HCT116 (cell line): ENCODE measurements around the gene CA10. TPM values are rescaled to one million over a fixed set of nuclear protein-coding genes. Genes with fewer than 3 reads are reported as not detected.

Source experiments
- ATAC-seq: fragments of 200-7000 bp; cut with Tn5 transposase; 2 replicates; pipeline ENCODE4 v1.9.1; 2020; ENCODE audit warnings: mild to moderate bottlenecking, moderate library complexity
- BruUV-seq: library from RNA; stranded (reverse); fragments of 400-500 nt; replicated peaks from 2 replicates; lab custom pipeline; 2021; lab: Mats Ljungman, UMichigan
- CTCF ChIA-PET: fragments of 300-600 bp; sonication (Branson Sonifier 250); formaldehyde crosslinking; loops from one replicate; lab custom pipeline; 2021; ENCODE audit warnings: antibody characterized with exemption; lab: Charles Lee
- POLR2A ChIA-PET: fragments of 300-600, 350-600 bp; sonication (Branson Sonifier 250); formaldehyde crosslinking; loops from one replicate; lab custom pipeline; 2021; ENCODE audit warnings: antibody characterized with exemption; lab: Charles Lee
- RAD21 ChIA-PET, 2 experiments: fragments of 300-600 bp; sonication (Branson Sonifier 250); formaldehyde crosslinking; loops; one replicate each; lab custom pipeline; 2023; ENCODE audit warnings: low total read pairs in 2 of 2; ENCODE audit not compliant: uncharacterized antibody in 2 of 2, unreplicated experiment in 2 of 2, low non-redundant PET in 1 of 2; lab: Charles Lee
- DNase-seq: peaks from one replicate; pipeline ENCODE4 v3.0.0-alpha.2; 2010; ENCODE audit warnings: low read depth, low spot score
- H2AFZ ChIP-seq: fragments of 200-600 bp; shearing (Covaris generic), sonication (generic); 2 replicates; pipeline ENCODE4 v1.6.1; 2017; ENCODE audit warnings: low read depth, mixed run types, mixed read lengths, antibody characterized with exemption, low read length; ENCODE audit not compliant: poor library complexity, severe bottlenecking
- H3K27ac ChIP-seq: 2 replicates; pipeline ENCODE4 v1.5.1; 2012; ENCODE audit warnings: low read depth, low read length
- H3K27me3 ChIP-seq: fragments of 200-600 bp; sonication (generic); 2 replicates; pipeline ENCODE4 v1.6.1; 2016; ENCODE audit warnings: mixed run types, low read length, mixed read lengths; ENCODE audit not compliant: insufficient read depth
- H3K36me3 ChIP-seq, 2 experiments: fragments of 200-500 bp in 1 of 2; fragments of 200-600 bp in 1 of 2; sonication (Bioruptor generic) in 1 of 2; sonication (generic) in 1 of 2; 2 replicates each; pipeline versions ENCODE4 v1.5.1 to v1.6.1; 2014 to 2016; ENCODE audit warnings: low read length in 2 of 2, inconsistent platforms in 1 of 2, mixed read lengths in 1 of 2, mixed run types in 1 of 2; ENCODE audit not compliant: insufficient read depth in 2 of 2, control insufficient read depth in 1 of 2
- H3K4me1 ChIP-seq, 2 experiments: fragments of 200-600 bp in 1 of 2; sonication (generic) in 1 of 2; 2 replicates each; pipeline versions ENCODE4 v1.5.1 to v1.6.1; 2012 to 2017; ENCODE audit warnings: low read length in 2 of 2, inconsistent platforms in 1 of 2, mild to moderate bottlenecking in 1 of 2, mixed read lengths in 1 of 2, mixed run types in 1 of 2, moderate library complexity in 1 of 2; ENCODE audit not compliant: insufficient read depth in 2 of 2, control insufficient read depth in 1 of 2
- H3K4me2 ChIP-seq: fragments of 200-600 bp; sonication (generic); 2 replicates; pipeline ENCODE4 v1.6.1; 2017; ENCODE audit warnings: mixed run types, low read length, mixed read lengths
- H3K4me3 ChIP-seq, 2 experiments: fragments of 200-600 bp in 1 of 2; sonication (generic) in 1 of 2; replicated peaks in 1 of 2; 2 replicates each; pipeline ENCODE4 v1.5.1; 2011 to 2016; ENCODE audit warnings: low read length in 2 of 2, control low read depth in 1 of 2, low read depth in 1 of 2, mild to moderate bottlenecking in 1 of 2, mixed read lengths in 1 of 2, mixed run types in 1 of 2
- H3K79me2 ChIP-seq: fragments of 200-600 bp; sonication (generic); 2 replicates; pipeline ENCODE4 v1.6.1; 2017; ENCODE audit warnings: mild to moderate bottlenecking, mixed run types, low read length, moderate library complexity, mixed read lengths; ENCODE audit not compliant: insufficient read depth
- H3K9ac ChIP-seq: fragments of 200-600 bp; sonication (generic); 2 replicates; pipeline ENCODE4 v1.6.1; 2016; ENCODE audit warnings: low read length, mixed read lengths
- H3K9me2 ChIP-seq: fragments of 200-600 bp; sonication (generic), shearing (Covaris generic); 2 replicates; pipeline ENCODE4 v1.6.1; 2017; ENCODE audit warnings: mixed run types, mild to moderate bottlenecking, moderate library complexity; ENCODE audit not compliant: insufficient read depth
- H3K9me3 ChIP-seq, 2 experiments: fragments of 200-500 bp in 1 of 2; fragments of 200-600 bp in 1 of 2; sonication (Bioruptor generic) in 1 of 2; sonication (generic) in 1 of 2; 2 replicates each; pipeline ENCODE4 v1.6.1; 2014 to 2017; ENCODE audit warnings: low read length in 2 of 2, mixed read lengths in 2 of 2, inconsistent platforms in 1 of 2, low read depth in 1 of 2, mild to moderate bottlenecking in 1 of 2, mixed run types in 1 of 2, moderate library complexity in 1 of 2; ENCODE audit not compliant: control insufficient read depth in 1 of 2, insufficient read depth in 1 of 2
- H4K20me1 ChIP-seq: fragments of 200-600 bp; sonication (generic), shearing (Covaris generic); 2 replicates; pipeline ENCODE4 v1.6.1; 2017; ENCODE audit warnings: mixed run types, mild to moderate bottlenecking, moderate library complexity; ENCODE audit not compliant: insufficient read depth
- ATF3 ChIP-seq: IDR thresholded peaks from 2 replicates; pipeline ENCODE4 v1.6.1; 2012
- CBX3 ChIP-seq: IDR thresholded peaks from 2 replicates; pipeline ENCODE4 v1.6.1; 2012; ENCODE audit warnings: low read depth
- CTCF ChIP-seq, 3 experiments: fragments of 200-600 bp in 1 of 3; sonication (generic) in 1 of 3; IDR thresholded peaks in 2 of 3; conservative IDR thresholded peaks in 1 of 3; 2 replicates each; pipeline ENCODE4 v1.5.1; 2012 to 2017; ENCODE audit warnings: low read depth in 2 of 3, low read length in 2 of 3, antibody characterized with exemption in 1 of 3, borderline replicate concordance in 1 of 3, control low read depth in 1 of 3, mild to moderate bottlenecking in 1 of 3, mixed read lengths in 1 of 3, mixed run types in 1 of 3, moderate library complexity in 1 of 3; ENCODE audit not compliant: insufficient read depth in 1 of 3
- ELF1 ChIP-seq: IDR thresholded peaks from 2 replicates; pipeline ENCODE4 v1.6.1; 2012; ENCODE audit warnings: low read depth, borderline replicate concordance
- FOSL1 ChIP-seq: IDR thresholded peaks from 2 replicates; pipeline ENCODE4 v1.6.1; 2012; ENCODE audit warnings: low read depth
- REST ChIP-seq: IDR thresholded peaks from 2 replicates; pipeline ENCODE4 v1.6.1; 2012; ENCODE audit warnings: low read depth
- SIN3A ChIP-seq: IDR thresholded peaks from 2 replicates; pipeline ENCODE4 v1.6.1; 2012; ENCODE audit warnings: low read depth
- SP1 ChIP-seq: IDR thresholded peaks from 2 replicates; pipeline ENCODE4 v1.6.1; 2012; ENCODE audit warnings: low read depth
- SRF ChIP-seq: IDR thresholded peaks from 2 replicates; pipeline ENCODE4 v1.6.1; 2012; ENCODE audit warnings: low read depth
- intact Hi-C: fragments of 100-400 bp; cut with micrococcal nuclease; formaldehyde crosslinking; loops from 2 replicates; pipeline ENCODE4 v1.10.0; 2022
- total RNA-seq: library from RNA; stranded (reverse); gene quantifications from one replicate; pipeline ENCODE4 v1.2.1, GENCODE V29; 2021; ENCODE audit not compliant: unreplicated experiment

The CA10 gene
- total RNA-seq, 1 experiment from 2014 or later = not detected

DNA sequence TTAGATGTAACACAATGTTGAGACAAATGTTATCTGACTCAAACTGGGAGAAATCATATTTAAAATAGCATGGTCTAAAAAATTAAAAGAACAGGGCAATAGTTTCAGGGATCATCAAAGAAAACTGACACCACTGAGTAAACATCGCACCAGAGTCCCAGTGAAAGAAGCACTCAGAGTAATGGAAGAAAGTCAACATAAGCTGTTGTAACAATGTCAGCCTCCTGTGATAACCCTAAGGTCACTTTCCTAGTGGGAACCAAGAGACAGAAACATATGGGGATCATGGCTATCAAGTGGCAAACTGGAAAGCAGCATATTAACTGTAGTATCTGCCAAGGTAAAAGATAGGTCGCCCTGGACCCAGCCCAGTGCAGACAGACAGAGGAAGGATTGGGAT, 160.8 kb downstream of the CA10 start:
- POLR2A ChIA-PET = no interaction called here
- intact Hi-C loops = no loop called here
- CTCF ChIA-PET = no interaction called here
- Histone ChIP-seq H3K9ac (no peak overlapping the region), H4K20me1 (no peaks in the 10 kb centered on the region), H3K27me3 (no peaks in the 10 kb centered on the region), H2AFZ (no peak overlapping the region), H3K4me1 (no peaks in the 10 kb centered on the region), H3K9me3 (peaks cover 7 to 13% of the 10 kb centered on the region in 2 experiments; a peak in 3 of 4 replicates), H3K4me3 (no peak overlapping the region), H3K4me2 (no peak overlapping the region), H3K79me2 (no peaks in the 10 kb centered on the region), H3K36me3 (no peaks in the 10 kb centered on the region), H3K27ac (no peak overlapping the region), H3K9me2 (no peaks in the 10 kb centered on the region)
- RAD21 ChIA-PET = no interaction called here
- no TSS peak for BruUV-seq
- ATAC-seq (no peak), DNase-seq (no peak)
- TF ChIP-seq SIN3A (no peak), FOSL1 (no peak), ELF1 (no peak), CBX3 (no peak), SP1 (no peak), CTCF (IDR thresholded peaks at IDR 0.05 in 2 of 3, conservative IDR thresholded peaks at IDR 0.05 in 1 of 3; ENCODE audit: borderline replicate concordance in 1 of 3, insufficient read depth in 1 of 3, low read depth in 2 of 3, low read length in 2 of 3) (no peak), SRF (no peak)

DNA sequence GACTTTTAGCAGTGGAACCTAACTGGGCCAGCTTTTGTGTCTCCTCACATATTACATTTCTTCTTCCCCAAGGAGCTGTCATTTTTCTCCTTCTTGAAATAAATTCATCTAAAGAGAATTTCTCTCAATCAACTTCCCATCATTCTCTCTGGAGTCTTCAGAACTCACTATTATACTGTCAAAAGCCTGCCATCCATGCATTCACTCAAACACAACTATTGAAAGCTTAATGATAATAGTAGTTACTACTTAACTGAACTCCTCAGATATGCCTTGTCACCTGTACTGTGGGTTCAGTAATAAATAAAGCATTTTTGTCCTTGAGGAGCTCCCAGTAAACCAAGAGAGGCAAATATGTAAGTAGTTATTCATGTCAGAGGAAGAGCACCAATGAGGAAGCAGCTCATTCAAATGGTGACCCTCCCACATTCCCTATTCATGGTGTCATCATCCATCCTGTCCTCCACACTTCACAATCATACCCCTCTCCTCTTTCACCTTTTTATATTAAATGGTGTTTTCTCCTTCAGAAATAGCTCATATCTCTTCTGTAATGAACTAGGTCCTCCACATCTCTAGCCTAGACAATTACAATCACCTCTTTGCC, 162.6 kb downstream of the CA10 start:
- no peaks in the 10 kb centered on the region for H3K9me2 ChIP-seq
- H3K9me3 ChIP-seq = peaks cover 7 to 13% of the 10 kb centered on the region in 2 experiments; a peak in 3 of 4 replicates
- RAD21 ChIA-PET = no interaction called here
- no peak overlapping the region for H3K4me3 ChIP-seq
- H2AFZ ChIP-seq = no peak overlapping the region
- intact Hi-C loops = no loop called here
- no peak for DNase-seq
- no peaks in the 10 kb centered on the region for H3K36me3 ChIP-seq
- CTCF ChIA-PET = no interaction called here
- ATAC-seq = no peak
- no peak overlapping the region for H3K9ac ChIP-seq
- POLR2A ChIA-PET = no interaction called here
- no peaks in the 10 kb centered on the region for H4K20me1 ChIP-seq
- H3K27me3 ChIP-seq = no peaks in the 10 kb centered on the region
- no peaks in the 10 kb centered on the region for H3K4me1 ChIP-seq
- H3K4me2 ChIP-seq = no peak overlapping the region
- no TSS peak for BruUV-seq
- no peak for TF ChIP-seq ATF3
- TF ChIP-seq REST = no peak
- no peaks in the 10 kb centered on the region for H3K79me2 ChIP-seq
- H3K27ac ChIP-seq = no peak overlapping the region
